GM18507 (cell line): ENCODE measurements around the gene FOS.

ENCODE experiments used
- DNase-seq: peaks from one replicate; pipeline ENCODE4 v3.0.0; 2011; ENCODE audit warnings: low read depth; ENCODE audit not compliant: insufficient read length; ENCODE audit errors: extremely low spot score
- FAIRE-seq: peaks from 2 replicates; lab custom pipeline; 2011; peaks lifted over from hg19 to GRCh38; lab: Jason Lieb, UNC

FOS gene

GRCh38 chr14:75249251-75249957 lies 29.2 kb upstream of the FOS start:
- DNase-seq = peak; percentile 66
- FAIRE-seq = peak; percentile 99

GRCh38 chr14:75249958-75250336 lies 28.7 kb upstream of the FOS start:
- DNase-seq = no peak
- FAIRE-seq = no peak

GRCh38 chr14:75250800-75251199 lies 27.8 kb upstream of the FOS start:
- FAIRE-seq (no peak), DNase-seq (no peak)

- no peak for FAIRE-seq
- no peak for DNase-seq
Measured at GRCh38 chr14:75252254-75252837, 26.3 kb upstream of the FOS start.

GRCh38 chr14:75254381-75254822 lies 24.2 kb upstream of the FOS start:
- no peak for FAIRE-seq

GRCh38 chr14:75254901-75255584 lies 23.6 kb upstream of the FOS start:
- DNase-seq = no peak
- FAIRE-seq = no peak

More at GRCh38 chr14:75254381-75254822, 24.2 kb upstream of the FOS start:
- no peak for DNase-seq

- no peak for DNase-seq
- FAIRE-seq = no peak
Measured at GRCh38 chr14:75258079-75258802, 20.4 kb upstream of the FOS start.

GRCh38 chr14:75258803-75259509 lies 19.7 kb upstream of the FOS start:
- FAIRE-seq = peak; percentile 98
- peak; percentile 90 for DNase-seq

- no peak for DNase-seq
- no peak for FAIRE-seq
Measured at GRCh38 chr14:75259510-75259855, 19.1 kb upstream of the FOS start.

- DNase-seq (no peak), FAIRE-seq (no peak)
Measured at GRCh38 chr14:75260025-75260763, 18.4 kb upstream of the FOS start.

- FAIRE-seq (no peak), DNase-seq (no peak)
Measured at GRCh38 chr14:75261820-75262219, 16.8 kb upstream of the FOS start.

- no peak for DNase-seq
- no peak for FAIRE-seq
Measured at GRCh38 chr14:75262641-75263040, 16.0 kb upstream of the FOS start.

GRCh38 chr14:75264036-75264435 lies 14.6 kb upstream of the FOS start:
- no peak for FAIRE-seq

GRCh38 chr14:75267141-75267721 lies 11.4 kb upstream of the FOS start:
- FAIRE-seq (no peak), DNase-seq (no peak)

More at GRCh38 chr14:75264036-75264435, 14.6 kb upstream of the FOS start:
- DNase-seq = no peak

GRCh38 chr14:75268633-75269550 lies 9.7 kb upstream of the FOS start:
- DNase-seq (no peak), FAIRE-seq (no peak)

- FAIRE-seq = no peak
- no peak for DNase-seq
Measured at GRCh38 chr14:75271514-75271913, 7.1 kb upstream of the FOS start.

GRCh38 chr14:75273272-75274049 lies 5.2 kb upstream of the FOS start:
- DNase-seq (no peak), FAIRE-seq (no peak)
